Endodermal cell (in vitro differentiated cells): ENCODE data around the gene SRBD1. TPM values are rescaled to one million over a fixed set of nuclear protein-coding genes. Genes with fewer than 3 reads are reported as not detected.
A peak's percentile ranks its signal among the peaks of the same experiment; 100 is the strongest.

ENCODE experiments used
- DNase-seq: peaks from one replicate; pipeline ENCODE4 v3.0.0-alpha.2; 2017
- H3K27ac ChIP-seq: 2 replicates; pipeline ENCODE4 v1.5.1; 2013; ENCODE audit warnings: mild to moderate bottlenecking, low read depth, low read length, moderate library complexity
- H3K27me3 ChIP-seq: 2 replicates; pipeline ENCODE4 v1.6.1; 2013; ENCODE audit warnings: mild to moderate bottlenecking, low read length, moderate library complexity; ENCODE audit not compliant: insufficient read depth, control insufficient read depth, poor library complexity, severe bottlenecking
- H3K36me3 ChIP-seq: 2 replicates; pipeline ENCODE4 v1.7.0; 2013; ENCODE audit warnings: mild to moderate bottlenecking, low read length, moderate library complexity; ENCODE audit not compliant: control insufficient read depth, insufficient read depth
- H3K4me1 ChIP-seq: one replicate; pipeline ENCODE4 v1.7.0; 2013; ENCODE audit warnings: low read length; ENCODE audit not compliant: control insufficient read depth, insufficient read depth
- H3K4me3 ChIP-seq: 2 replicates; pipeline ENCODE4 v1.5.1; 2013; ENCODE audit warnings: mild to moderate bottlenecking, low read length, moderate library complexity
- H3K9ac ChIP-seq: 2 replicates; pipeline ENCODE4 v1.6.1; 2013; ENCODE audit warnings: mild to moderate bottlenecking, low read length, moderate library complexity; ENCODE audit not compliant: poor library complexity, severe bottlenecking; ENCODE audit errors: extremely low read depth
- H3K9me3 ChIP-seq: 2 replicates; pipeline ENCODE4 v1.6.1; 2013; ENCODE audit warnings: mild to moderate bottlenecking, low read length, moderate library complexity; ENCODE audit not compliant: control insufficient read depth
- H3K27ac Mint-ChIP-seq: 2 replicates; pipeline ENCODE4 v1.8.0; 2020; ENCODE audit warnings: mixed read lengths
- H3K27me3 Mint-ChIP-seq: 2 replicates; pipeline ENCODE4 v1.8.0; 2021; ENCODE audit warnings: mild to moderate bottlenecking, mixed read lengths; ENCODE audit not compliant: insufficient read depth
- H3K36me3 Mint-ChIP-seq: 2 replicates; pipeline ENCODE4 v1.8.0; 2020; ENCODE audit warnings: low read depth, mixed read lengths
- H3K4me1 Mint-ChIP-seq: 2 replicates; pipeline ENCODE4 v1.8.0; 2020; ENCODE audit warnings: mixed read lengths
- H3K4me3 Mint-ChIP-seq: 2 replicates; pipeline ENCODE4 v1.8.0; 2020; ENCODE audit warnings: mild to moderate bottlenecking, moderate library complexity, mixed read lengths
- H3K9me3 Mint-ChIP-seq: 2 replicates; pipeline ENCODE4 v1.8.0; 2020; ENCODE audit warnings: mild to moderate bottlenecking, mixed read lengths
- CTCF ChIP-seq: fragments of 200-600 bp; sonication (generic); conservative IDR thresholded peaks from 2 replicates; pipeline ENCODE4 v1.5.0; 2021; ENCODE audit warnings: antibody characterized with exemption, mild to moderate bottlenecking
- whole genome bisulfite sequencing, 2 experiments: methylation state at CpG; one replicate each; pipeline versions ENCODE4 v1.1.5 to v1.1.7; 2013; ENCODE audit warnings: missing lambda C conversion rate in 2 of 2, mixed read lengths in 1 of 2; ENCODE audit not compliant: insufficient coverage in 1 of 2, insufficient read length in 1 of 2; 5-methylcytosine and 5-hydroxymethylcytosine counted together
- total RNA-seq, 2 donors: library from RNA; stranded (reverse); fragmentation: NEBNext Ultra II Directional in 1 of 2; extraction: Animal tissue kit (Norgen Biotek cat#: 25700) in 1 of 2; gene quantifications; 2 replicates in 1 of 2; 3 replicates in 1 of 2; pipeline ENCODE4 v1.2.1, GENCODE V29; 2021

The SRBD1 gene
- total RNA-seq, 2 donors from 2014 or later, result 17.7 to 19.6 TPM

- Mint-ChIP-seq H3K4me3 (no peak overlapping the region), H3K4me1 (peaks cover 2% of the 10 kb centered on the region), H3K27ac (no peak overlapping the region), H3K9me3 (no peaks in the 10 kb centered on the region), H3K36me3 (peaks cover 10% of the 10 kb centered on the region), H3K27me3 (no peaks in the 10 kb centered on the region)
- H3K27me3 ChIP-seq, result no peaks in the 10 kb centered on the region
- peaks cover 10% of the 10 kb centered on the region for H3K36me3 ChIP-seq
- TF ChIP-seq CTCF, result no peak
- no peaks in the 10 kb centered on the region for H3K4me1 ChIP-seq
- no peak overlapping the region for H3K9ac ChIP-seq
- H3K9me3 ChIP-seq, result no peaks in the 10 kb centered on the region
- no peak overlapping the region for H3K27ac ChIP-seq
- 88 to 91% methylated on average over 2 of the region's 2 CpGs for WGBS, 2 experiments
- no peak overlapping the region for H3K4me3 ChIP-seq
- DNase-seq, result no peak
These were observed 27.1 kb downstream of the SRBD1 start for GRCh38 chr2:45583977-45584376.

GRCh38 chr2:45582522-45582921 lies 28.5 kb downstream of the SRBD1 start:
- TF ChIP-seq CTCF, result no peak
- H3K4me1 ChIP-seq, result no peaks in the 10 kb centered on the region
- no peak for DNase-seq
- no peak overlapping the region for H3K4me3 Mint-ChIP-seq
- no peaks in the 10 kb centered on the region for H3K9me3 ChIP-seq
- no peak overlapping the region for H3K27ac Mint-ChIP-seq
- no peaks in the 10 kb centered on the region for H3K27me3 Mint-ChIP-seq
- peaks cover 4% of the 10 kb centered on the region for H3K4me1 Mint-ChIP-seq
- no peak overlapping the region for H3K9ac ChIP-seq
- no peaks in the 10 kb centered on the region for H3K27me3 ChIP-seq
- peaks cover 10% of the 10 kb centered on the region for H3K36me3 Mint-ChIP-seq
- H3K27ac ChIP-seq, result no peak overlapping the region
- 93% methylated on average over 1 of the region's 1 CpG; no CpG with 5 or more reads in 1 of the 2 experiments for WGBS, 2 experiments
- no peak overlapping the region for H3K4me3 ChIP-seq
- H3K36me3 ChIP-seq, result peaks cover 10% of the 10 kb centered on the region
- H3K9me3 Mint-ChIP-seq, result no peaks in the 10 kb centered on the region

- H3K9me3 Mint-ChIP-seq, result no peaks in the 10 kb centered on the region
- peak; percentile 71 for TF ChIP-seq CTCF
- 60 to 82% methylated on average over 1 to 5 of the region's 5 CpGs for WGBS, 2 experiments
- H3K4me1 Mint-ChIP-seq, result peaks cover 4% of the 10 kb centered on the region
- peak; percentile 59 for DNase-seq
- no peak overlapping the region for H3K27ac Mint-ChIP-seq
- Histone ChIP-seq H3K36me3 (peaks cover 26% of the 10 kb centered on the region), H3K27me3 (no peaks in the 10 kb centered on the region), H3K9me3 (no peaks in the 10 kb centered on the region), H3K27ac (no peak overlapping the region), H3K4me3 (no peak overlapping the region), H3K4me1 (no peaks in the 10 kb centered on the region), H3K9ac (no peak overlapping the region)
- no peaks in the 10 kb centered on the region for H3K27me3 Mint-ChIP-seq
- peaks cover 14% of the 10 kb centered on the region for H3K36me3 Mint-ChIP-seq
- no peak overlapping the region for H3K4me3 Mint-ChIP-seq
These were observed 32.8 kb downstream of the SRBD1 start for GRCh38 chr2:45578056-45578843.
